IPS-11a (cell line): Measurements from ENCODE around the gene SCYL3.
"Not testable (repeated sequence)": the region's sequence is repeated elsewhere in the genome, so short reads cannot be mapped to it uniquely, and the experiment has no call there.

Source experiments
- H3K4me3 ChIP-seq: one replicate; pipeline ENCODE4 v1.5.1; 2013; ENCODE audit warnings: low read depth, low read length, control low read depth

SCYL3 gene

GRCh38 chr1:169821500-169821899 is 72.2 kb downstream of the SCYL3 start:
- H3K4me3 ChIP-seq: no peak overlapping the region

GRCh38 chr1:169816617-169817016 is 77.1 kb downstream of the SCYL3 start:
- H3K4me3 ChIP-seq: no peak overlapping the region

GRCh38 chr1:169814265-169814664 is 79.4 kb downstream of the SCYL3 start:
- no peak overlapping the region for H3K4me3 ChIP-seq

- no peak overlapping the region for H3K4me3 ChIP-seq
Observed at GRCh38 chr1:169812131-169812530, 81.6 kb downstream of the SCYL3 start.

GRCh38 chr1:169811418-169812035 is 82.2 kb downstream of the SCYL3 start:
- not testable (repeated sequence) for H3K4me3 ChIP-seq

- H3K4me3 ChIP-seq: no peak overlapping the region
Observed at GRCh38 chr1:169809370-169810095, 84.2 kb downstream of the SCYL3 start.

- no peak overlapping the region for H3K4me3 ChIP-seq
Observed at GRCh38 chr1:169804941-169805340, 88.8 kb downstream of the SCYL3 start.

- H3K4me3 ChIP-seq: no peak overlapping the region
Observed at GRCh38 chr1:169802888-169803287, 90.8 kb downstream of the SCYL3 start.
